HG03354 (cell line): Measurements from ENCODE around the gene RALB.

ENCODE experiments used
- ATAC-seq: cut with Tn5 transposase; IDR thresholded peaks from one replicate; pipeline ENCODE4 v1.9.1; 2021; ENCODE audit warnings: mild to moderate bottlenecking; ENCODE audit not compliant: unreplicated experiment, poor library complexity, severe bottlenecking

RALB gene

GRCh38 chr2:120240901-120241429 lies 11.7 kb upstream of the RALB start:
- ATAC-seq: no peak

DNA sequence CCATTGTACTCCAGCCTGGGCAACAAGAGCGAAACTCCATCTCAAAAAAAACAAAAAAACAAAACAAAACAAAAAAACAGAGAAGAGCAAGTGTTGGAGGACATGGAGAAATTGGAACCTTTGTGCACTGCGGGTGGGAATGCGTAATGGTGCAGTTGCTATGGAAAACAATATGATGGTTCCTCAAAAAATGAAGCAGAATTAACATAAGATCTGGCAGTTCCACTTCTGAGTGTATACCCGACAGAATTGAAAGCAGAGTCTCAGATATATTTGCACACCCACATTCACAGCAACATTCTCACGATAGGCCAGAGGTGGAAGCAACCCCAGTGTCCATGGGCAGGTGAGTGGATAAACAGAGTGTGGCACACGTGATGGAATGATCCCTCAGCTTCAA lies 11.0 kb upstream of the RALB start:
- ATAC-seq: no peak

DNA sequence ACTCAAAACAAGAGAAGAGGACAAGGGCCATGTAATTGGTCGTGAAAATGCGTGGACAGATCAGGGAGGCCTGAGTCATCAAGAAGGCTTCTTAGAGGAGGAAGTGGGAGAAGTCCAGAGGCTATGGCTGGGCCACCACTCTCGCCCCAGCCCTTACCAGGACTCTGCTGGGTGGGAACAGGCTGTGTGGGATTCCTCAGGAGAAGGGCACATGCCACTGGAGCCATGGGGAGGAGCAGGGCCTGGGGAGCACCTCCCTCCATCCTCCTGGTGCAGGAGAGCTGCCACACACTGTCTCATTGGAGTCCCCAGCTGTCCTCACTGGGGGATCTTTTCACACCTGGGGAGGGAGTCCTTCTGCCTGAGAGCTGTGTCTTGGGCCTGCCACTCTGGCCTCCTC lies 9.4 kb upstream of the RALB start:
- no peak for ATAC-seq

GRCh38 chr2:120243875-120244553 lies 8.6 kb upstream of the RALB start:
- no peak for ATAC-seq

GRCh38 chr2:120244656-120245519 lies 7.8 kb upstream of the RALB start:
- no peak for ATAC-seq

- no peak for ATAC-seq
These were observed 6.9 kb upstream of the RALB start for GRCh38 chr2:120245520-120246332.

DNA sequence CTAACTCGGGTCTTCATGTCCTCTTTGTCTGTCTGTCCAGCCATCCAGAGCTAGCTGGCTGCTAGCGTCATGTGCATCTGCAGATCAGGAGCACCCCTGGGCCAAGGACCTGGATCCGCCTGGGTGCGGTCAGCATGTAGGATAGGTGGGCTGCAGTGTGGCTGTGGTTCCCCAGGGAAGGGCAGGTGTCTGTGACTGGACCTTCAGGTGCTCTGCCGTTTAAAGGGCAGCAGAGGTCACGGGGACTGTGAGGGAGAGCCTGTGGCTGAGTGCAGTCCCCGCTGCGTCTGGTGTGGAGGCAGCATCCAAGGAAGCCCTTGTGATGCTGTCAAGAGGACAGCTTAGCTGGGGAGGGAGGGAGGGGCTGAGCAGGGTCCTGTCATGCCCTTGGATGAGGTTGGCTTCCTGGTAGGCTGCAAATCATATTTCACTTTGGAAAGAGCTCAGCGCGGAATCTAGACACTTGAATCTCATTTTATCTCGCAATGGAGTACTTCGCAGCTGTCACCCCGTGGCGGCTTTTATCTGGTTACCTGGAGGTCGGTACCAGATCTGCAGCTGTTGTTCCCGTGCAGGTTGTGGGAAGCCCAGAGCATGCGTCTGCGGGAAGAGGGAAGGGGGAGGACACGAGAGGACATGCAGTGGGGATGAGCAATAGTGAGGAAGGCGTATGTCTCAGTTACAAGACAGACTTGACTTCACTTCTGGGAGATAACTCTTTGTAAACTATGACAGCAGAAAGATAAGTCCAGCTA lies 5.9 kb upstream of the RALB start:
- ATAC-seq: no peak

- ATAC-seq: no peak
These were observed 4.8 kb upstream of the RALB start for GRCh38 chr2:120247851-120248250.

DNA sequence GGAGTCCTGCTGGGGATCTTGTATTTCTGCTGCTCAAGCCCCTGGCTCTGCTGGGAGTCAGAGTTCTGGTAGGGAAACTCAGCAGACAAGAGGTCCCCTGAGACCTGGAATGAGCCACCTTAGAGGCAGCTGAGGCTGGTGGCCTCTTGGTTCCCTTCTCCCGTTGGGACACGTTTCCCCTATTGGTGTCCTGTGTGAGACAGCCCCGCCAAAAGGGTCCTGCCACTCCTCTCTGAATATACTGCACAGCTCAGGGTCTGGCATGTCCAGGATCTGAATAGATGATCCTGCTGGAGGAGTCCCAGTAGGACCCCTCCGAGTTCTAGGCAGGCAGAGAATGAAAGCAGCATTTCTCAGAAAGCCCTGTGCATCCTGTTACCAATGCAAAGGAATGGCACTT lies 2.0 kb upstream of the RALB start:
- ATAC-seq: no peak

- ATAC-seq: no peak
These were observed 1.6 kb upstream of the RALB start for GRCh38 chr2:120251078-120251477.

DNA sequence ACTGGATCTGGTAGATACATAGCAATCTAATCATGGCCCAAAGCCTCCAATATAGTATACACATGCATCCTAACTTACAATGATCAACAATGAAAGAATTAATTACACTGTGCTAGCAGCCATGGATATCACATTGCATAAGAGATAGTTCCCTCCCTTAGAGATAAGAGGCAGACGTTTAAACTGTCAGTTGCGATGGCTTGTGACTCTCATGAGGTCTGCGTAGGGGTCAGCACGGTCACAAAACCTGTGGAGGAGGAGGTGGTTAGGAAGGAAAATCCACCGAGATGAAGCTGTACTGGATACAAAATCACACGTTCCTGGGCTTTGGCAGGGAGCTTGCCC lies 800 bp upstream of the RALB start:
- no peak for ATAC-seq

DNA sequence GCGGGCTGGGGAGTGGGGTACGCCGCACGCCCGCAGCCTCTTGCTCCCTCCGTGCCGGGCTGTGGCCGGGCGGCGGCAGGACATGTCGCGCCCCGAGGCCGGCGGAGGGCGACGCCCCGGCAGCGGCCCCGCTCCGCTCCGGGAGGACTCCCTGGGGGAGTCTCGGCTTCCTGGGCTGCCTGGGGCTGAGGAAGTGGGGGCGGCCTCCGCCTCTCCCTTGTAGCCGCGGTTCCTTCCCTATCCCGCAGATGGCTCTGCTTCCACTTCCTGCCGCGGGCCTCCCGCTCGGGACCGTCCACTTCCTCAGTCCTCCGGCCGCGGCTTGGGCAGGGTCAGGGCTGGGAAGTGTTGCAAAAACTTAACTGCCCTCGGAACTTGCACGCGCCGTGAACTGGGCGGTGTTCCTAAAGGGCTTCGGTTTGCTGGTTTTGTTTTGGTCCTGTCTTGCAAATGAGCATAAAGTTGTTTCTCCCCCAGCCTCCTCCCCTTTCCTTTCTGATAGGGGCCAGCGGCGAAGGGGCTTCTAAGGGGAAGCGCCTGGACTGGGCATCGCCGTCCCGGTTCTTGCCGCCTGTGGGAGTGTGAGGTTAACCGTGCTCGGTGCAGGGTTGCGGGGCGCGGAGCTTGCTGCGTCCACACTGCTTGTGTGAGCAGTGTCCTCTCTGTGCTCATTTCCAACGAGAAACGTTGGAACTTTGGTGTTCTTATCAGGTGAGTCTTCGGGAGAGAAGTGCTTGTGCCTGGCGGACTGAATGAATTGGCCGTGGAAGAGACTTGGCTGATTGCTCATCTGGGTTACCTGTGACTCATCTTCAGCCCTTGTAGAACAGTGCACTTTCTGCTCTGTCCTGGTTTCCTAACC lies 600 bp downstream of the RALB start:
- ATAC-seq: peak; percentile 34

DNA sequence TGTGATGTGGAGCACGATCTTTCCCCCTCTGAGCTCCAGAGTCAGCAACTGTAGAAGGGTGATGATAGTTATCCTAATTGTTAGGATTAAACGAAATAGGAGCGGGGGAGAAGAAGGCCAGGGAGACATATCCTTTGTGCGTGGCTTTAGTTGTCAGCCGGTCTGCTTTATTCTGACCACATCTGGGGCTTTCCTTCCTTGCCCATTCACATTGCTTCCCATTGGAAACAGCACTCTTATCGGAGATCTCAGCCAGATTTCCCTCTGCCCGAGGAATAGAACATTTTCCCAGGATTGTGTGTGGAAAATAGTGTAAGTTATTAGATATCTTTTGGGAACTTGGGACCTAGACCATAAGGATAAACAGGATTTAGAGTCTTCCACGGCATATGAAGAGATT lies 1.5 kb downstream of the RALB start:
- no peak for ATAC-seq

GRCh38 chr2:120255071-120255470 lies 2.4 kb downstream of the RALB start:
- no peak for ATAC-seq

- ATAC-seq: no peak
These were observed 3.5 kb downstream of the RALB start for GRCh38 chr2:120255986-120256650.

DNA sequence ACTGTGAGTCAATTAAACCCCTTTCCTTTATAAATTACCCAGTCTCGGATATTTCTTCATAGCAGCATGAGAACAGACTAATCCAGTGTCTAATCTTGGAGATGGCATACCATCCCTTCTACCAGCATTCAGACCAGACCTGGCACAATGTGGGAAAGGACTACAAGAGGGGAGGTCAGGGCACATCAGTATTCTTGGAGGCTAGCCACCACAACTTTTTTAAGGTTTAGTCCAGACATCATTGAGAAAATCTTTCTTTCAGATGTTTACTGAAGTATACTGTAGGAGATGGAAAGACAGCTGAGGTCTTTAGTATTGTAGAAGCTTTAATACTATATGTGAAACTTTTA lies 4.0 kb downstream of the RALB start:
- ATAC-seq: no peak

DNA sequence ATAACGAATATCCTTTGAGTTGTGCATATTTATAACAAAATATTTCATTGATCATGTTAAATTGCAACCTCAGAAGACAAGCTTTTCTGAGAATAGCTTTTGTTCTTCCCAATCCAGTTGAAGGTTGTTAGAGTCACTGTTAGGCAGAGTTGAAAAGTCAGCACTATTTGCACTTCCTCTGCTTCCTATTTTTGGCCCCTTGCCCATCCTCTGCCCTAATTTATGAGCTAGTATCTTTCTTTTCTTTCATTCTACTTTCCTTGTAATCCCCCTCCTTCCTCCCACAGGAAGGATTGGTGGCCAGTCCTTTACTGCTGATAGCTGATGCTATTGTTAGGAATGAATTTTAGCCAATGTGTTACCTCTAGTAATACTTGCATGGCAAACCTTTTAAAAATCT lies 4.9 kb downstream of the RALB start:
- ATAC-seq: no peak

DNA sequence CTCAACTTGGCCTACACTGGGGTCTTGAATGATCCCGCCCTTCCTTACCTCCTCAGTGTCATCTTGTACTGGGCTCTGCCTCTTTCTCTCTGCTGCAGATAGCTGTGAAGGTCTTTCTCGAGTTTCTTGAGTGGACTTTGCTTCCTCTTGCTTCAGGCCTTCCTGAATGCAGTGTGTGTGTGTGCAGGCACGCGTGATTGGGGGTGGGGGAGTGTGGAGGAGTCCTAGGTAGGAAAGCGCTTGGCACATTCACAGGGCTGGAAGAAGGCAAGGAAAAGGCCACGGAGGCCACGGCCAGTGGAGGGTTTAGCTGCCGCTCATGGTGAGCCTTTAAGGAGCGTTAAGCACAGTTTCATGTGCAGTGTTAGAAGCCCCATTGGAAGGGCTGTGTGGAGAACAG lies 5.5 kb downstream of the RALB start:
- no peak for ATAC-seq
